ENCODE measurements around the gene AKNAD1.
"Not testable (repeated sequence)": the region's sequence is repeated elsewhere in the genome, so short reads cannot be mapped to it uniquely, and the experiment has no call there.

Gene AKNAD1

DNA sequence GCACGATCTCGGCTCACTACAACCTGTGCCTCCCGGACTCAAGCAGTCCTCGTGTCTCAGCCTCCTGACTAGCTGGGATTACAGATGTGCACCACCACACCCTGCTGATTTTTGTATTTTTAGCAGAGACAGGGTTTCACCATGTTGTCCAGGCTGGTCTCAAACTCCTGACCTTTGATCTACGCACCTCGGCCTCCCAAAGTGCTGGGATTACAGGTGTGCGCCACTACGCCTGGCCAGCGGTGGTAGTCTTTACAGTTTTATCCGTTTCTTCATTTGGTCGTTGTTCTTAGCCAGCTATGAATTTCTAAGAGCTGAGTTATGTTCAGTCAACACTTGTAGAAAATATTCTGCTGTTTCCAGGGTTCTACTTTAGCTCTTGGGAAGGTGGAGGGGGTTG, 53.3 kb downstream of the AKNAD1 start:
- H3K4me3 ChIP-seq (ENCODE audit: low read depth, low read length) = no peak overlapping the region
- TF ChIP-seq, protein P1, sequence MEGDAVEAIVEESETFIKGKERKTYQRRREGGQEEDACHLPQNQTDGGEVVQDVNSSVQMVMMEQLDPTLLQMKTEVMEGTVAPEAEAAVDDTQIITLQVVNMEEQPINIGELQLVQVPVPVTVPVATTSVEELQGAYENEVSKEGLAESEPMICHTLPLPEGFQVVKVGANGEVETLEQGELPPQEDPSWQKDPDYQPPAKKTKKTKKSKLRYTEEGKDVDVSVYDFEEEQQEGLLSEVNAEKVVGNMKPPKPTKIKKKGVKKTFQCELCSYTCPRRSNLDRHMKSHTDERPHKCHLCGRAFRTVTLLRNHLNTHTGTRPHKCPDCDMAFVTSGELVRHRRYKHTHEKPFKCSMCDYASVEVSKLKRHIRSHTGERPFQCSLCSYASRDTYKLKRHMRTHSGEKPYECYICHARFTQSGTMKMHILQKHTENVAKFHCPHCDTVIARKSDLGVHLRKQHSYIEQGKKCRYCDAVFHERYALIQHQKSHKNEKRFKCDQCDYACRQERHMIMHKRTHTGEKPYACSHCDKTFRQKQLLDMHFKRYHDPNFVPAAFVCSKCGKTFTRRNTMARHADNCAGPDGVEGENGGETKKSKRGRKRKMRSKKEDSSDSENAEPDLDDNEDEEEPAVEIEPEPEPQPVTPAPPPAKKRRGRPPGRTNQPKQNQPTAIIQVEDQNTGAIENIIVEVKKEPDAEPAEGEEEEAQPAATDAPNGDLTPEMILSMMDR (IDR thresholded peaks at IDR 0.05; ENCODE audit: low read depth, low read length) = no peak

DNA sequence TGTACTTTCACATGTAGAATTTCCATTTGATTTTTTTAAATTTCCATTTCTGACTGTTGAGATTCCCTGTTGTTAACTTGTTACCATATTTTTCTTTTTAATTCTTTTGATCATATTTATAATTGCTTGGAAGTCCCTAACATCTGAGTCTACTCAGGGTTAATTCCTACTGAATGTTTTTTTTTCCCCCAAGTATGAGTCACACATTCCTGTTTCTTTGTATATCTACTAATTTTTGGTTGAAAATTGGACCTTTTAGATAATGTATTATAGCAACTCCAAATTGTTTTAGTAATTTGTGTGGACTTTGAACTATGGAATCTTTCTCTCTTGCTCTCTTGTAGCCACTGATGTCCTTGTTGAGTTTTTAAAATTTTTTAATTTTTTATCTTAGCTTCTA, 55.8 kb downstream of the AKNAD1 start:
- TF ChIP-seq, protein P1 (IDR thresholded peaks at IDR 0.05; ENCODE audit: low read depth, low read length) = no peak
- H3K4me3 ChIP-seq (ENCODE audit: low read depth, low read length) = no peak overlapping the region

DNA sequence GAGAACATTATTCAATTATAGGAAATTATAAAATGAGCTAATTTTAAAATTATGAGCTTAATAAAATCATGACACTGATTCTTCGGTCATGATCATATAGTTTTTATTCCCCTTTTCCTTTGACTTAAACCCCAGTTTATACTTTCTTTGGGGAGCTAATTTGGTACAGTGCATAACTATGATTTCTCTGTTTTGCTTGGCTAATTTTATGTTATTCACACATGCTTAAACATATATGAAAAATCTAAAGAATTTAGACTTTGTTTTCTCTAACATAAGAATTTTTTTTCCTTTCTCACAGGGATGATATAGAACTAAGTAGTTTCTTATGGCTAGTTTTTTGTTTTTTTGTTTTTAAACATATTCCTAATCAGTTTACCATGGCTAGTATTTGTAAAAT, 57.9 kb downstream of the AKNAD1 start:
- H3K4me3 ChIP-seq (ENCODE audit: low read depth, low read length) = no peak overlapping the region
- TF ChIP-seq, protein P1 (IDR thresholded peaks at IDR 0.05; ENCODE audit: low read depth, low read length) = no peak

DNA sequence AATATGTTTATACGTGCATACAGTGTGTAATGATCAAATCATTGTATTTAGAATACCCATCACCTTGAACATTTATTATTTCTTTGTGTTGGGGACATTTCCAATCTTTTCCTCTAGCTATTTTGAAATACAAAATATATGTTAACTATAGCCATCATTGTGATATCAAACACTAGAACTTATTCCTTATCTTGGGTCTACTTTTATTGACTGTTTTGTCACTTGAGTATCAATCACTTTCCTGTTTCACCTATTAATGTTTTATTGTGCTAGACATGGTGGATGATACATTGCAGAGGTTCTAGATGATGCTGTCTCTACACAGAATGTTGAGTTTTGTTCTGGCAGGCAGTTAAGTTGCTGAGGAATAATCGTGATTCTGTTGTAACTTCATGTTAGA, 64.5 kb downstream of the AKNAD1 start:
- TF ChIP-seq, protein P1 (IDR thresholded peaks at IDR 0.05; ENCODE audit: low read depth, low read length) = no peak
- no peak overlapping the region for H3K4me3 ChIP-seq (ENCODE audit: low read depth, low read length)

DNA sequence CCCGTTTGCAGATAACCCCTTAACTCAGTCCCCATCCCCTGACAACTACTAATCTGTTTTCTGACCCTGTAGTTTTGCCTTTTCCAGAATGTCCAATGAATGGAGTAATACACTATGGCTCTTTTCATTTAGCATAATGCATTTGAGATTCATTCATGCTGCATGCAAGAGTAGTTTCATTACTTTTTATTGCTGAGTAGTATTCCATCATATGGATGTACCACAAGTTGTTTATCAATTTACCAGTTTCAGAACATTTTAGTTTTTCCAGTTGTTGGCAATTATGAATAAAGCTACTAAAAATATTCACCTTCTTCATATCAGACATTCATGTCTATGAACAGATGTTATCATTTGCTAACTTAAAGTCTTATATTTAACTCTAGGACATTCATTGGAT, 65.1 kb downstream of the AKNAD1 start:
- TF ChIP-seq, protein P1 (IDR thresholded peaks at IDR 0.05; ENCODE audit: low read depth, low read length) = no peak
- no peak overlapping the region for H3K4me3 ChIP-seq (ENCODE audit: low read depth, low read length)

DNA sequence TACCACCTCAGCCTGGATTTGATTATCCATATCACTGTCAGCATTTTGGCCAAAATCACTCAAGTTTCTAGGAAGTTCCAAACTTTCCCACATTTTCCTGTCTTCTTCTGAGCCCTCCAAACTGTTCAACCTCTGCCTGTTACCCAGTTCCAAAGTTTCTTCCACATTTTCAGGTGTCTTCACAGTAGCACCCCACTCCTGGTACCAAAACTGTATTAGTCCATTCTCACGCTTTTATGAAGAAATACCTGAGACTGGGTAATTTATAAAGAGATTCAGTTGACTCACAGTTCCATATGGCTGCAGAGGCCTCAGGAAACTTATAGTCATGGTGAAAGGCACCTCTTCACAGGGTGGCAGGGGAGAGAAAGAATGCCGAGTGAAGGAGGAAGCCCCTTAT, 71.0 kb downstream of the AKNAD1 start:
- no peak overlapping the region for H3K4me3 ChIP-seq (ENCODE audit: low read depth, low read length)
- TF ChIP-seq, protein P1 (IDR thresholded peaks at IDR 0.05; ENCODE audit: low read depth, low read length) = no peak

DNA sequence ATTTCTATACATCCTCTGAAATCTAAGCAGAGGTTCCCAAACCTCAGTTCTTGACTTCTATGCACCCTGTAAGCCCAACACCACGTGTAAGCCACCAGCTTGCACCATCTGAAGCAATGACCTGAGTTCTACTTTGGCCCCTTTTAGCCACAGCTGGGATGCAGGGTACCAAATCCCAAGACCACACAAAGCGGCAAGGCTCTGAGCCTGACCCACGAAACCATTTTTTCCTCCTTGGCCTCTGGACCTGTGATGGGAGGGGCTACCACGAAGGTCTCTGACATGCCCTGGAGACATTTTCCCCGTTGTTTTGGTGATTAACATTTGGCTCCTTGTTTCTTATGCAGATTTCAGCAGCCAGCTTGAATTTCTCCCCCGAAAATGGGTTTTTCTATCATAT, 71.6 kb downstream of the AKNAD1 start:
- no peak overlapping the region for H3K4me3 ChIP-seq (ENCODE audit: low read depth, low read length)
- TF ChIP-seq, protein P1 (IDR thresholded peaks at IDR 0.05; ENCODE audit: low read depth, low read length) = no peak

DNA sequence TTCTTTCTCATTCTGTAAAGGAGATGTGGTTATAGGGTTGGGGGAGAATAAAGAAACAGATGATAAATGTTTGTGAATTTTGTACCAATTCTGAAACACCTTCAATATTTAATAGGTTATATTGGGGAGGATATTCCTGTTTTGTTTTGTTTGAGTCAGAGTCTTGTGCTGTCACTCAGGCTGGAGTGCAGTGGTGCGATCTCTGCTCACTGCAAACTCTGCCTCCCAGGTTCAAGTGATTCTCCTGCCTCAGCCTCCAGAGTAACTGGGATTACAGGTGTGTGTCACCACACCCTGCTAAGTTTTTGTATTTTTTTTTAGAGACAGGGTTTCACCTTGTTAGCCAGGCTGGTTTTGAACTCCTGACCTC, 75.3 kb downstream of the AKNAD1 start:
- H3K4me3 ChIP-seq (ENCODE audit: low read depth, low read length) = not testable (repeated sequence)

Measured in WI38 (cell line).